ENCODE measurements around the gene NBAS. TPM values are rescaled to one million over a fixed set of nuclear protein-coding genes. Genes with fewer than 3 reads are reported as not detected.

The NBAS gene
- total and polyA plus RNA-seq, 2 of the 4 experiments (the other 2 are of a cell fraction) = 22.3 to 105 TPM

GRCh38 chr2:15241201-15241600 is 319.9 kb downstream of the NBAS start:
- TF ChIP-seq RAD21 (IDR thresholded peaks at IDR 0.05; ENCODE audit: low read length) = no peak
- TF ChIP-seq CEBPB (IDR thresholded peaks at IDR 0.05; ENCODE audit: low read depth, low read length) = no peak
- TF ChIP-seq CHD1 (IDR thresholded peaks at IDR 0.05; ENCODE audit: low read depth, low read length) = no peak
- TF ChIP-seq MAFK (IDR thresholded peaks at IDR 0.05; ENCODE audit: low read depth, low read length) = no peak
- TF ChIP-seq ELK1 (IDR thresholded peaks at IDR 0.05; ENCODE audit: borderline replicate concordance, low read depth, low read length) = no peak
- TF ChIP-seq SMC3 (IDR thresholded peaks at IDR 0.05; ENCODE audit: low read depth, low read length) = no peak
- no peak for TF ChIP-seq RFX5 (IDR thresholded peaks at IDR 0.05; ENCODE audit: low read depth, low read length)
- no peak for TF ChIP-seq MXI1 (IDR thresholded peaks at IDR 0.05; ENCODE audit: borderline replicate concordance, low read depth, low read length)
- TF ChIP-seq MAZ (IDR thresholded peaks at IDR 0.05; ENCODE audit: borderline replicate concordance, low read depth, low read length) = no peak
- no peak for TF ChIP-seq USF2 (IDR thresholded peaks at IDR 0.05; ENCODE audit: low read depth, low read length)
- no peak for TF ChIP-seq NFE2L2 (IDR thresholded peaks at IDR 0.05; ENCODE audit: low read depth, low read length)
- no peak for TF ChIP-seq BHLHE40 (IDR thresholded peaks at IDR 0.05; ENCODE audit: low read depth, low read length)
- ChIA-PET CTCF (no interaction called here), POLR2A (ENCODE audit: unreplicated experiment) (no interaction called here)
- H2BK120ac ChIP-seq (ENCODE audit: low read depth, low read length) = no peak overlapping the region
- no peak overlapping the region for H4K8ac ChIP-seq (ENCODE audit: low read depth in 2 of 2, low read length in 2 of 2)
- no peak overlapping the region for H2BK5ac ChIP-seq (ENCODE audit: low read depth, low read length, poor library complexity, severe bottlenecking)
- peaks cover 9% of the 10 kb centered on the region; the same call in 1 of the 2 replicates for H3K9me1 ChIP-seq (ENCODE audit: insufficient read depth, low read length)
- no peak overlapping the region for H3K23ac ChIP-seq (ENCODE audit: low read depth, low read length)
- H3K4ac ChIP-seq (ENCODE audit: low read depth, low read length) = no peak overlapping the region
- ATAC-seq (ENCODE audit: low read depth) (no peak), DNase-seq (no peak)
- H3K14ac ChIP-seq (replicated peaks; ENCODE audit: low read depth, low read length) = no peak overlapping the region
- no peak overlapping the region for H2AFZ ChIP-seq (replicated peaks; ENCODE audit: low read length, poor library complexity)
- no peak overlapping the region for H2AK9ac ChIP-seq (replicated peaks; ENCODE audit: low read depth, low read length, poor library complexity)
- intact Hi-C loops (cut with micrococcal nuclease) = no loop called here
- no peak overlapping the region for H2AK5ac ChIP-seq (ENCODE audit: low read depth, low read length)
- H3K56ac ChIP-seq (ENCODE audit: extremely low read depth, insufficient read depth, low read length) = no peak overlapping the region
- H3K4me1 ChIP-seq (ENCODE audit: control insufficient read depth, insufficient read depth, low read length) = no peaks in the 10 kb centered on the region
- BruUV-seq (replicated peaks) = no TSS peak
- WGBS, 2 experiments (ENCODE audit: extremely low coverage in 2 of 2, insufficient read length in 1 of 2) = no CpG with 5 or more reads among the region's 1 CpG
- H3K27me3 ChIP-seq (ENCODE audit: control insufficient read depth, insufficient read depth, low read length) = no peaks in the 10 kb centered on the region
- peaks cover 2% of the 10 kb centered on the region; the same call in 1 of the 2 replicates for H3K36me3 ChIP-seq (ENCODE audit: control insufficient read depth, insufficient read depth, low read length)
- no peak overlapping the region for H3K27ac ChIP-seq (ENCODE audit: insufficient read depth, low read length)
- dilution Hi-C loops (cut with HindIII; ENCODE audit: low sequenced_read_pairs, unreplicated experiment) = no loop called here
- no peak overlapping the region for H3K9ac ChIP-seq (ENCODE audit: low read depth, low read length)
- no peak overlapping the region for H4K5ac ChIP-seq (ENCODE audit: low read depth, low read length)
- H3K4me2 ChIP-seq (ENCODE audit: low read depth, low read length) = no peak overlapping the region
- no peak overlapping the region for H3K18ac ChIP-seq (ENCODE audit: low read depth, low read length)
- in situ Hi-C loops (cut with MboI; ENCODE audit: low sequenced_read_pairs) = no loop called here
- no peak overlapping the region for H4K91ac ChIP-seq (ENCODE audit: insufficient read depth, low read depth, low read length)
- no peak overlapping the region for H2BK15ac ChIP-seq (ENCODE audit: low read depth, low read length)
- H2BK20ac ChIP-seq (ENCODE audit: low read depth, low read length) = no peak overlapping the region
- peaks cover 0 to 6% of the 10 kb centered on the region in 2 experiments; a peak in 3 of 4 replicates for H3K79me1 ChIP-seq (ENCODE audit: low read depth in 1 of 2, low read length in 2 of 2)
- H3K9me3 ChIP-seq (ENCODE audit: control insufficient read depth, insufficient read depth, low read length) = no peaks in the 10 kb centered on the region
- no peaks in the 10 kb centered on the region for H4K20me1 ChIP-seq (ENCODE audit: insufficient read depth, low read length)
- no peak overlapping the region for H3K4me3 ChIP-seq (ENCODE audit: insufficient read depth, low read depth, low read length)

All from IMR-90 (cell line).